ENCODE measurements around the gene IGFBP2. TPM values are rescaled to one million over a fixed set of nuclear protein-coding genes. Genes with fewer than 3 reads are reported as not detected.

The IGFBP2 gene
- polyA plus RNA-seq, 1 donor (not counting 4 experiments of a cell fraction or from before 2014, with no cell fraction given) = 10.2 TPM

GRCh38 chr2:216653931-216654365 lies 20.7 kb downstream of the IGFBP2 start:
- H3K9ac ChIP-seq (ENCODE audit: control insufficient read depth, extremely low read depth, insufficient read depth, low read length) = no peak overlapping the region
- FAIRE-seq (no peak), DNase-seq (ENCODE audit: low read depth, low spot score) (no peak)
- no peaks in the 10 kb centered on the region for H3K27me3 ChIP-seq (ENCODE audit: control insufficient read depth, extremely low read depth, insufficient read depth, low read length)
- H3K4me2 ChIP-seq (ENCODE audit: control insufficient read depth, extremely low read depth, insufficient read depth, low read depth, low read length) = no peak overlapping the region
- dilution Hi-C loops (cut with MboI; ENCODE audit: extremely low pct_ligation_motif_present, low sequenced_read_pairs) = loop anchor here (10.0 kb wide), 1 partner anchor 139 kb away; no protein-coding TSS in a partner anchor
- H4K20me1 ChIP-seq (ENCODE audit: control insufficient read depth, extremely low read depth, insufficient read depth, low read length) = no peaks in the 10 kb centered on the region
- H3K9me3 ChIP-seq (ENCODE audit: control insufficient read depth, low read depth, low read length) = no peaks in the 10 kb centered on the region
- no peak overlapping the region for H2AFZ ChIP-seq (ENCODE audit: control insufficient read depth, low read length)
- no peaks in the 10 kb centered on the region for H3K79me2 ChIP-seq (ENCODE audit: control insufficient read depth, insufficient read depth, low read length)
- no peak overlapping the region for H3K4me3 ChIP-seq (ENCODE audit: control insufficient read depth in 2 of 3, extremely low read depth in 1 of 3, insufficient read depth in 2 of 3, low read depth in 1 of 3, low read length in 3 of 3)
- no peaks in the 10 kb centered on the region for H3K36me3 ChIP-seq (ENCODE audit: control insufficient read depth in 2 of 2, extremely low read depth in 1 of 2, insufficient read depth in 2 of 2, low read length in 2 of 2)
- peaks cover 4% of the 10 kb centered on the region for H3K4me1 ChIP-seq (ENCODE audit: control insufficient read depth, extremely low read depth, insufficient read depth, low read length)
- no peaks in the 10 kb centered on the region for H3K9me1 ChIP-seq (ENCODE audit: control insufficient read depth, extremely low read depth, insufficient read depth, low read length)
- H3K27ac ChIP-seq (ENCODE audit: control insufficient read depth, insufficient read depth, low read length) = no peak overlapping the region
- TF ChIP-seq EZH2 (IDR thresholded peaks at IDR 0.05; ENCODE audit: low read length) (no peak), CTCF (optimal IDR thresholded peaks at IDR 0.05 in 1 of 3, IDR thresholded peaks at IDR 0.05 in 1 of 3, conservative IDR thresholded peaks at IDR 0.05 in 1 of 3; ENCODE audit: extremely low read depth in 1 of 3, insufficient read depth in 2 of 3, low read length in 3 of 3) (no peak)

- Histone ChIP-seq H4K20me1 (ENCODE audit: control insufficient read depth, extremely low read depth, insufficient read depth, low read length) (no peaks in the 10 kb centered on the region), H3K4me2 (ENCODE audit: control insufficient read depth, extremely low read depth, insufficient read depth, low read depth, low read length) (no peak overlapping the region), H3K36me3 (ENCODE audit: control insufficient read depth in 2 of 2, extremely low read depth in 1 of 2, insufficient read depth in 2 of 2, low read length in 2 of 2) (no peaks in the 10 kb centered on the region), H3K27ac (ENCODE audit: control insufficient read depth, insufficient read depth, low read length) (no peak overlapping the region), H3K9me1 (ENCODE audit: control insufficient read depth, extremely low read depth, insufficient read depth, low read length) (no peaks in the 10 kb centered on the region), H3K9me3 (ENCODE audit: control insufficient read depth, low read depth, low read length) (no peaks in the 10 kb centered on the region), H3K4me3 (ENCODE audit: control insufficient read depth in 2 of 3, extremely low read depth in 1 of 3, insufficient read depth in 2 of 3, low read depth in 1 of 3, low read length in 3 of 3) (no peak overlapping the region), H3K27me3 (ENCODE audit: control insufficient read depth, extremely low read depth, insufficient read depth, low read length) (no peaks in the 10 kb centered on the region), H3K79me2 (ENCODE audit: control insufficient read depth, insufficient read depth, low read length) (no peaks in the 10 kb centered on the region), H3K9ac (ENCODE audit: control insufficient read depth, extremely low read depth, insufficient read depth, low read length) (no peak overlapping the region), H3K4me1 (ENCODE audit: control insufficient read depth, extremely low read depth, insufficient read depth, low read length) (peaks cover 10% of the 10 kb centered on the region), H2AFZ (ENCODE audit: control insufficient read depth, low read length) (no peak overlapping the region)
- TF ChIP-seq EZH2 (IDR thresholded peaks at IDR 0.05; ENCODE audit: low read length) (no peak), CTCF (optimal IDR thresholded peaks at IDR 0.05 in 1 of 3, IDR thresholded peaks at IDR 0.05 in 1 of 3, conservative IDR thresholded peaks at IDR 0.05 in 1 of 3; ENCODE audit: extremely low read depth in 1 of 3, insufficient read depth in 2 of 3, low read length in 3 of 3) (no peak)
- FAIRE-seq (no peak), DNase-seq (ENCODE audit: low read depth, low spot score) (no peak)
- dilution Hi-C loops (cut with MboI; ENCODE audit: extremely low pct_ligation_motif_present, low sequenced_read_pairs) = loop anchor here (10.0 kb wide), 1 partner anchor 140 kb away; no protein-coding TSS in a partner anchor
These were observed 21.4 kb downstream of the IGFBP2 start for GRCh38 chr2:216654528-216655052.

Data from keratinocyte (primary cell).